ENCODE data around the gene DDAH1. TPM values are rescaled to one million over a fixed set of nuclear protein-coding genes. Genes with fewer than 3 reads are reported as not detected.

The DDAH1 gene
- total and polyA plus RNA-seq, 9 donors, result 3.3 to 32.3 (median 11.7) TPM

DNA sequence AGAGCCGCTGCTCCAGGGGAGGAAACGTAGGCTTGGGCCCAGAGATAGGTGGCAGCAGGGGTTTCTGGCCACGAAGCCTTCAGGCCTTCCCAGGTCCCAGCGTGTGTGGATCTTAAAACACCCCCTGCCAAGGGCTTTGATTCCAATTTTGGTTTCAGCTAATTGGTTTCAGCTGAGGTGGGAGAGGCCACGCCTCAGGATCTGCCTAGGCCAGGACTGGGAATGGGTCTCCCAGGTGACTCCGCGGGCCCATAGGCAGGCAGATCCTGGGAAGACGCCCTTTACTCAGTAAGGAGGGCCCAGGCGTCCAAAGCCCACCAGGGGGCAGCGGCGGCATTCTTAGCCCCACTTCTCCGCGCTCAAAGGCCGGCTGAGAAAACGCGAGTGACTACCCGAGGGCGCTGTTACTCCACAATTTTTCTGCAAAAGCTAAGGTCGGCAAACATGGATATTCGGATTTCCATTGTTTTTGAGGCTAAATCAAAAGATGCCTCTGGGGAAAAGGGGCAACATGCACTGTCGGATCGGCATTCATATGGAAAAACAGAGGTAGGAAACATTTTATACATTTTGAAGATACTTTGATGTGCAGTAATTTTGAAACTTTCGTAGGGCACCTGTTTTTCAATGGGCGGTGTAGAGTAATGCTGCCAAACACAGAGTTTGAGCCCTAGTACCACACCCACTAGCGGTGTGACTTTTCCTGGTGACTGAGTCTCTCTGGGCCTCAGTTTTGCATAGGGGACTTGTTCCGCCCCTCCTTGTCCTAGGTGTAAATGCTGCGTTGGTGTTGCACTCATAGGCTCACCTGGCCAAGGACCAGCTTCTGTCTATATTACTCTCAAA, 156.7 kb downstream of the DDAH1 start:
- Histone ChIP-seq H3K27me3 (no peaks in the 10 kb centered on the region), H3K9me3 (no peaks in the 10 kb centered on the region), H3K36me3 (no peaks in the 10 kb centered on the region), H3K4me3 (no peak overlapping the region), H3K4me1 (ENCODE audit: insufficient read depth) (no peaks in the 10 kb centered on the region), H3K27ac (no peak overlapping the region)
- DNase-seq, result peak; percentile 79 to 92 (median 89)
- TF ChIP-seq EP300 (IDR thresholded peaks at IDR 0.05), result no peak
- TF ChIP-seq POLR2A (IDR thresholded peaks at IDR 0.05), result no peak
- TF ChIP-seq, protein P1, sequence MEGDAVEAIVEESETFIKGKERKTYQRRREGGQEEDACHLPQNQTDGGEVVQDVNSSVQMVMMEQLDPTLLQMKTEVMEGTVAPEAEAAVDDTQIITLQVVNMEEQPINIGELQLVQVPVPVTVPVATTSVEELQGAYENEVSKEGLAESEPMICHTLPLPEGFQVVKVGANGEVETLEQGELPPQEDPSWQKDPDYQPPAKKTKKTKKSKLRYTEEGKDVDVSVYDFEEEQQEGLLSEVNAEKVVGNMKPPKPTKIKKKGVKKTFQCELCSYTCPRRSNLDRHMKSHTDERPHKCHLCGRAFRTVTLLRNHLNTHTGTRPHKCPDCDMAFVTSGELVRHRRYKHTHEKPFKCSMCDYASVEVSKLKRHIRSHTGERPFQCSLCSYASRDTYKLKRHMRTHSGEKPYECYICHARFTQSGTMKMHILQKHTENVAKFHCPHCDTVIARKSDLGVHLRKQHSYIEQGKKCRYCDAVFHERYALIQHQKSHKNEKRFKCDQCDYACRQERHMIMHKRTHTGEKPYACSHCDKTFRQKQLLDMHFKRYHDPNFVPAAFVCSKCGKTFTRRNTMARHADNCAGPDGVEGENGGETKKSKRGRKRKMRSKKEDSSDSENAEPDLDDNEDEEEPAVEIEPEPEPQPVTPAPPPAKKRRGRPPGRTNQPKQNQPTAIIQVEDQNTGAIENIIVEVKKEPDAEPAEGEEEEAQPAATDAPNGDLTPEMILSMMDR (IDR thresholded peaks at IDR 0.05), result peak; percentile 74 to 97 (median 92)
- WGBS, 3 donors, result 22 to 26% (median 25%) methylated on average over 27 of the region's 27 CpGs
- intact Hi-C loops (cut with DNase I), result loop anchor here (5.0 to 10.0 kb wide), 4 partner anchors 197 to 387 kb away; partner anchors contain the start of gene CCN1 (in 1 of the 4)

DNA sequence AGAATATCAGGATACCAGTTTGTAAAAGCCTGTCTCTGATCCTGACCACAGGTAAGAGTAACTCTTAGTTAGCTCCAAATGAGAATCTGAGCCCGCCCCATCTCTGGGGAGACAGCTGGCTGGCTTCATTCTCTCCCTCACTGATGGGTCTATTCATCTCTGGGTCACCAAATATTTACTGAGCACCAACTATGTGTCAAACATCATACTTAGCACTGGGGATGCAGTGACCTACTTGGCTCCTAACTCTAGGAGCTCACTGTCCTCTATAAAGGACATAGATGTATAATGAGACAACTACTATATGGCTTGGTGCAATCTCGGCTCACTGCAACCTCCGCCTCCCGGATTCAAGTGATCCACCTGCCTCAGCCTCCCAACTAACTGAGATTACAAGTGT, 158.7 kb downstream of the DDAH1 start:
- no peak for DNase-seq
- H3K27me3 ChIP-seq, result no peaks in the 10 kb centered on the region
- no peak overlapping the region for H3K27ac ChIP-seq
- no peaks in the 10 kb centered on the region for H3K4me1 ChIP-seq (ENCODE audit: insufficient read depth)
- no peaks in the 10 kb centered on the region for H3K36me3 ChIP-seq
- 94 to 96% (median 95%) methylated on average over 4 of the region's 4 CpGs for WGBS, 3 donors
- TF ChIP-seq, protein P1 (IDR thresholded peaks at IDR 0.05), result no peak
- no peak for TF ChIP-seq POLR2A (IDR thresholded peaks at IDR 0.05)
- no peak for TF ChIP-seq EP300 (IDR thresholded peaks at IDR 0.05)
- no peaks in the 10 kb centered on the region for H3K9me3 ChIP-seq
- no peak overlapping the region for H3K4me3 ChIP-seq
- intact Hi-C loops (cut with DNase I), result loop anchor here (5.0 to 10.0 kb wide), 4 partner anchors 199 to 389 kb away; partner anchors contain the start of gene CCN1 (in 1 of the 4)

DNA sequence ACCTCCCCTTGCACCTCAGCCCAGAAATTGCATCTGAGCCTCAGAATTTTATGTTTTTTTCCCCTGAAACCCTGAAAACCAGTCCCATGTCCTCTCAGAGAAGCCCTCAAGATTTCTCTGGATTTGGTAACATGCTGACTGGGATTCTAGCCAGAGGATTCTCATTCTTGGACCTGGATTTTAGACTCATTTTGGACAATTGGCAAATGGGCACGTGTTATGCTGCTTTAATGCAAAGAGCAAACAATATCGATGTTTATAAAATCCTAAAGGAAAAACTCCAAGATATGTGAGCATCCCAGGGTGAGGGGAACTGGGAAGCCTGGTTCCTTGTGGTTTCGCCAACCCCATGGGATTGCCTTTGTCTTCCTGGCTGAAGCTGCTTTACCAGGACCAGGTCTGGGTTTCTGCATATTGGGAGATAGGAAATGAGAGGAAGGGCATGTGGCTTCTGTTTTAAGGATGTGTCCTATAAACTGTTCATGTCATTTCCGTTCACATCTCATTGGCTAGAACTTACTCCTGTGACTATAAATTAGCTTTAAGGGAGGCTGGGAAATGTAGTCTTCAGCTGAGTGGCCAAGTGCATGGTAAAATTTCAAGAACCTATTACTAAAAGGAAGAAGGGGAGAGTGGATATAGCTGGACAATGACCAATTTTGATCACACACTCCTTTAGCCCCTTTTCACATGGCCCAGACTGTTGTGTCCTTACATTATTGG, 161.4 kb downstream of the DDAH1 start:
- H3K9me3 ChIP-seq, result no peaks in the 10 kb centered on the region
- no peak for DNase-seq
- no peak overlapping the region for H3K4me3 ChIP-seq
- H3K27me3 ChIP-seq, result no peaks in the 10 kb centered on the region
- H3K27ac ChIP-seq, result no peak overlapping the region
- H3K36me3 ChIP-seq, result no peaks in the 10 kb centered on the region
- TF ChIP-seq EP300 (IDR thresholded peaks at IDR 0.05) (no peak), POLR2A (IDR thresholded peaks at IDR 0.05) (no peak)
- TF ChIP-seq, protein P1 (IDR thresholded peaks at IDR 0.05), result no peak
- intact Hi-C loops (cut with DNase I), result loop anchor here in 3 of 4 donors (10.0 kb wide), 3 partner anchors 201 to 391 kb away; partner anchors contain the start of gene CCN1 (in 1 of the 3)
- WGBS, 3 donors, result 62 to 89% (median 65%) methylated on average over 4 of the region's 4 CpGs
- H3K4me1 ChIP-seq (ENCODE audit: insufficient read depth), result no peaks in the 10 kb centered on the region

DNA sequence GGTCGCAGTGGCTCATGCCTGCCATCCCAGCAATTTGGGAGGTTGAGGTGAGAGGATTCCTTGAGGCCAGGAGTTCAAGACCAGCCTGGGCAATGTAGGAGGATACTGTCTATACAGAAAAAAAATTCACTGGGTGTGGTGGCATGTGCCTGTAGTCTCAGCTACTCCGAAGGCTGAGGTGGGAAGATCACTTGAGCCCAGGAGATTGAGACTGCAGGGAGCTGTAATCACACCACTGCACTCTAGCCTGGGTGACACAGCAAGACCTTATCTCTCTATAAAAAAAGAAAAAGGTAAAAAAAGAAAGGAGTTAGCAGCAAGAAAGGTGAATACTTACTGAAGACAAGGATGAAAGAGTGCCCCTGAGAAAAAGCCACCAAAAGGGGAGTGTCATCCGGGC, 164.8 kb downstream of the DDAH1 start:
- Histone ChIP-seq H3K4me1 (ENCODE audit: insufficient read depth) (peaks cover 11% of the 10 kb centered on the region), H3K4me3 (no peak overlapping the region), H3K9me3 (no peaks in the 10 kb centered on the region), H3K27me3 (no peaks in the 10 kb centered on the region), H3K36me3 (no peaks in the 10 kb centered on the region), H3K27ac (no peak overlapping the region)
- WGBS, 3 donors, result 74 to 97% (median 81%) methylated on average over 3 of the region's 3 CpGs
- DNase-seq, result no peak
- intact Hi-C loops (cut with DNase I), result loop anchor here in 3 of 4 donors (10.0 kb wide), 3 partner anchors 205 to 395 kb away; partner anchors contain the start of gene CCN1 (in 1 of the 3)
- no peak for TF ChIP-seq EP300 (IDR thresholded peaks at IDR 0.05)
- TF ChIP-seq, protein P1 (IDR thresholded peaks at IDR 0.05), result no peak
- no peak for TF ChIP-seq POLR2A (IDR thresholded peaks at IDR 0.05)

All from ovary (tissue), 9 donors.